Measurements from ENCODE around the gene AVPI1.
"Not testable (repeated sequence)": the region's sequence is repeated elsewhere in the genome, so short reads cannot be mapped to it uniquely, and the experiment has no call there.

The AVPI1 gene

DNA sequence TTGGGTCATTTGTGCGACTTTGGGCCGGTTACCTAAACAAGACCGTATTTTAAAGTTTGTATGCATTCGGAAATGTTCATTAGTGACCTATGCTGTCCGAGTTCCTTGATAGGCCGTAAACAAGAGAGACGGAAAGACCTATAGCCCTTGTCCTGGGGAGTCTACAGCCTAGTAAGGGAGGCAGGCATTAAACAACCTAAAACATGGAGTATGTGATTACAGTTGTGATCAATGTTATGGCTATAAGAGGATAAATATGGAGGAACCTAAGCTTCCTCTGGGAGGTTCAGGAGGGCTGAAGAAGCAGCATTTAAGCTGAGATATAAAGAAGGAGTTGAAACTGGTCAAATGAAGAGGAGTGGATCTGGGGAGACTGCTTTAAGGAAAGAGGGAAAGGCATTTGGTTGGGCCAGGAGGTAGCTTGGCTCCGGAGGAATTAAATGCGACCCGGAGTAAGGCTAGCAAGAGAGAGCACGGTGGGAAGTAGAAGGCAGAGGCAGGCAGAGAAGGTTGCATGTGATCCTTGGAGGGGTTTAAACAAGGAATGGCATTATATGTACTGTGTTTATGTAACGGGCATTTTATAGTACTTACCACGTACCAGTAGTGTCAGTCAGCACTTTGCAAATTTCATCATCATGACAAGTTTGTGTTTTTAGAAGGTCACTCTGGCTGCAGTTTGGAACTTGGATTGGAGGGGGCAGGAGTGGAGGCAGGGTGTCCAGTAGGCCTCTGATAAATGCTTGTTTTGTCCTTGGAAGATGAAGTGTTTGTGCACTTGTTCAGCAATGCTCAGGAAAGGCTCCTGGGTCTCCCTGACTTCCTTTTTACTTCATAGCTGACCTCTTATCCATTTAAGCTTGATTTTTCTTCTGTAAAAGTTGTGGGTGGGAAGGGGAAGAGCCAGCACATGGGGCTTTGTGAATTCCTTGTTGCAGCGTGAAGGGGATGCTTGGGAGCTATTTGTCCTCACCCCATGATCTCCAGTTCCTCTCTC is 1.0 kb upstream of the AVPI1 start:
- TF ChIP-seq, protein P1, sequence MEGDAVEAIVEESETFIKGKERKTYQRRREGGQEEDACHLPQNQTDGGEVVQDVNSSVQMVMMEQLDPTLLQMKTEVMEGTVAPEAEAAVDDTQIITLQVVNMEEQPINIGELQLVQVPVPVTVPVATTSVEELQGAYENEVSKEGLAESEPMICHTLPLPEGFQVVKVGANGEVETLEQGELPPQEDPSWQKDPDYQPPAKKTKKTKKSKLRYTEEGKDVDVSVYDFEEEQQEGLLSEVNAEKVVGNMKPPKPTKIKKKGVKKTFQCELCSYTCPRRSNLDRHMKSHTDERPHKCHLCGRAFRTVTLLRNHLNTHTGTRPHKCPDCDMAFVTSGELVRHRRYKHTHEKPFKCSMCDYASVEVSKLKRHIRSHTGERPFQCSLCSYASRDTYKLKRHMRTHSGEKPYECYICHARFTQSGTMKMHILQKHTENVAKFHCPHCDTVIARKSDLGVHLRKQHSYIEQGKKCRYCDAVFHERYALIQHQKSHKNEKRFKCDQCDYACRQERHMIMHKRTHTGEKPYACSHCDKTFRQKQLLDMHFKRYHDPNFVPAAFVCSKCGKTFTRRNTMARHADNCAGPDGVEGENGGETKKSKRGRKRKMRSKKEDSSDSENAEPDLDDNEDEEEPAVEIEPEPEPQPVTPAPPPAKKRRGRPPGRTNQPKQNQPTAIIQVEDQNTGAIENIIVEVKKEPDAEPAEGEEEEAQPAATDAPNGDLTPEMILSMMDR (IDR thresholded peaks at IDR 0.05; ENCODE audit: control insufficient read depth, insufficient read depth, low read depth, low read length, missing control alignments), result no peak
- H3K4me3 ChIP-seq (ENCODE audit: control insufficient read depth, low read depth, low read length), result peak overlapping the region; percentile 12; the same call in 1 of the 2 replicates
- DNase-seq (ENCODE audit: low read depth), result peak; percentile 89

DNA sequence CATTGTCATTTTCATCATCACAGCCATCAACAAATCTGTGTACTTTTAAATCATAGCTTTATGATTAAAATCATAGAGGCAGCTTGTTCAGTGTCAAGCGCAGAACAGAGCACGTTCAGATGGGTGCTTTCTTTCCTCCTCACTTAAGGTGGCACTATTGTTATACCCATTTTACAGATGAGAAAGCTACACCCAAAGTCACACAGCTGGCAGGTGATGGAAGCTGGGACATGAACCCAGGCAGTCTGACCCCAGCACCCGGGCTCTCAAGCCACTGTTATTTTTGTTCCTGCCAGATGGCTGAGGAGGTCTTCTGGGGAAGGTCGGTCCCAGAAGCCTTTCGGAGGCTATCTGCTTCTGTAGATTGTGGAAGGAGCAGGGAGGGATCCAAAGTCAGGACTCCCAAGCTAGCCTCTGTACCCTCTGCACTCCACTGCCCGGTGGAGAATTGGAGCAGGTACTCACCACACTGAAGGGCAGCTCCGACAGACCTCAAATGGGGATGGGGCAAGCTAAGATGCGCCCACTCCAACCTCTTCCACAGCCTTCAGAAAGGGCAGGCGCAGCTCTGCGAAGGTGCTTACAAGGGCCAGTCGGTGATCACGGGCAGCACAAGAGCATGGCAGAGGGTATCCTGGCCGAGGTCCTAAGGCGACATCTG is 610 bp downstream of the AVPI1 start:
- no peak for DNase-seq (ENCODE audit: low read depth)
- TF ChIP-seq, protein P1 (IDR thresholded peaks at IDR 0.05; ENCODE audit: control insufficient read depth, insufficient read depth, low read depth, low read length, missing control alignments), result no peak
- H3K4me3 ChIP-seq (ENCODE audit: control insufficient read depth, low read depth, low read length), result peak overlapping the region; percentile 47

DNA sequence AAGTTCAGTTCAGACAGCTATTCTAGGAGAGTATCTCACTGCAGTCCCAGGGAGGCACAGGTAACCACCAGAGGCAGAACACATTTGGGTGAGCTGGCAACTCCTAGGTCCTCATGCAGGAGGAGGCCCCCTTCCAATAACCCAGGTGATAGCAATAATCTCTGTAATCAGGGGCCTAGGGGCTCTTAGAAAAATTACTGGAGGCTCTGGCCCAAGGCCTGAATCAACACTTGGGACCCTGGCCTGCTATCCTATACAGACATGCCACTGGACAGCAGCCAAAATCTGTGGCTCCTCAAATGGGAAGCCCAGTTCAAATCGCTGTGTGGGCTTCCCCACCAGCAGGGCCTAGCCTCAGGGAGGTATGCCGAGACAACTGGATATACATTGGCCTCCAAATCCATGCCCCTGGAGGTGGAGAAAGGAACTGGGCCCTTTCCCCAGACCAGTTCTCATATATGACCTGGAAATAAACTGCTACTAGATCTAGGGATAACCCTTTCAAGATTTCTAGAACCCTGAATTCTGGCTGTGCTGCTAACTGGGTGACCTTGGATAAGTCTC is 1.6 kb downstream of the AVPI1 start:
- peak overlapping the region; percentile 47 for H3K4me3 ChIP-seq (ENCODE audit: control insufficient read depth, low read depth, low read length)
- TF ChIP-seq, protein P1 (IDR thresholded peaks at IDR 0.05; ENCODE audit: control insufficient read depth, insufficient read depth, low read depth, low read length, missing control alignments), result peak; percentile 53
- DNase-seq (ENCODE audit: low read depth), result no peak

DNA sequence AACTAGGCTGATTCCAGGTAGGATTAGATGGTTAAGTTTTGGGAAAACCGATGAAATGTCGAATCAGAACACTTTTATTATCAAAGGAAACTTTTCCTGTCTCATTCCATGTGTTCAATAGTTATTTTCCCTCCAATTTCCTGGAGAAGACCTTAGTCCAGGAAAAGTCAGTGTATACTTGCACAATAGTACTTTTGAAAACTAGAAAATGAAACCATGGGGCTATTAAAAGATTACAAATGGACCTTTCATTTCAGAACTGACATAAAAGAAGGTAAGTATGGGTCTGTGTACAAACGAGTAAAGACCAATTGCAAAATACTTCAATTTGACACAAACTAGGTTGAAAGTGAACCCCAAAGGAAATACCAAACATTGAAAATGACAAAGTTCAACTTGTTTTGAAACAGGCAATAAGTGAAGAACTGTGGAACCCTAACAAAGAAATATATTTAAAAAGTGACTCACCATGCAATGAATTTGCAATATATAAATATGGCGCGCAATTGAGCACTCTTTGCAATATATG is 2.1 kb downstream of the AVPI1 start:
- DNase-seq (ENCODE audit: low read depth), result no peak
- TF ChIP-seq, protein P1 (IDR thresholded peaks at IDR 0.05; ENCODE audit: control insufficient read depth, insufficient read depth, low read depth, low read length, missing control alignments), result no peak
- H3K4me3 ChIP-seq (ENCODE audit: control insufficient read depth, low read depth, low read length), result peak overlapping the region; percentile 47; the same call in 1 of the 2 replicates

DNA sequence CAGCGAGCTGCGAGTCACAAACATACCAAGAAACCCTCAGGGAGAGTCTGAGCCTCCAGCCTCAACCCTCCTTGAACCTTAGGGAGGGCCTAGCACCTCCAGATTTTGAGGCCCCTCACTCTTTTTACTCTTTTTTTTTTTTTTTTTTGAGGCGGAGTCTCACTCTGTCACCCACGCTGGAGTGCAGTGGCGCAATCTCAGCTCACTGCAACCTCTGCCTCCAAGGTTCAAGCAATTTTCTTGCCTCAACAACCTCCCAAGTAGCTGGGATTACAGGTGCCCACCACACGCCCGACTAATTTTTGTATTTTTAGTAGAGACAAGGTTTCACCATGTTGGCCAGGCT is 2.7 kb downstream of the AVPI1 start:
- H3K4me3 ChIP-seq (ENCODE audit: control insufficient read depth, low read depth, low read length), result peak overlapping the region; percentile 9

DNA sequence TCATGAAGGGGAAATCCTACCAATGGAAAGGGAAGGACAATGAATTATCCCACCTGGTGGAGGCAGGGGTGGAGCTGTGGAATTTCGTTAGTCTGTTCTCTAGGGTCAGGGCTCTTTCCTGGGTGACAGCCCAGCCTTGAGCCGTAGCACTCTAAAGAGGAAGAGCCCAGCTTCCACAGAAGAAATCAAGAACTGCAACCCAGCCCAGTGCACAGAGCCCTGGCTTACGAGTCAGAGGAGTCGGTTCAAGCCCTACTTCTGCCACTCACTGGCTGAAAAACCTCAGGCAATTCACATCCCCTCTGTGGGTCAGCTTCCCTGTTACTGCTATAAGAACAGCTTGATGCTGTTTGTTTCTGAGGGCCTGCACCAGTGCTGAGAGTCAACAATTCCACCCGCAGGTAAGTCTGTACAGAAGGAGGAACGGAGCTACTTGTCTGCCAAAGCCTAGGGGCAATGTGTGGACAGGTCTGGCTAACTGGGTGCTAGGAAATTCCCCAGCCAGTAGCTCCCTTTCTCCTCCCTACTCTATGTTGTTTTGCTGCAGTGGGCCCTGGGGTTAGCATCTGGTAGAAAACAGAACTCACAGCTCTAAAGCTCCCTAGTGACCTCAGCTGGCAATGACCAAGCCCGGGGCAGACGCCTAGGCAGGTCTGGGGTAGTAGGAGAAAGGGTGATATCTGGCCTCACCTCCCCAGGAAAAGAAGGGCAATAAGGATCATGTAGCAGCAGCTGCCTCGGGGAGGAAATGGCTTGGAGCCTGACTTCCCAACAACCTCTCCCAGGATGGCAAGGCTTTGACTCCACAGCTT is 3.3 kb downstream of the AVPI1 start:
- DNase-seq (ENCODE audit: low read depth), result no peak
- TF ChIP-seq, protein P1 (IDR thresholded peaks at IDR 0.05; ENCODE audit: control insufficient read depth, insufficient read depth, low read depth, low read length, missing control alignments), result peak; percentile 12
- peak overlapping the region; percentile 9 for H3K4me3 ChIP-seq (ENCODE audit: control insufficient read depth, low read depth, low read length)

More for the DNA sequence above, 2.7 kb downstream of the AVPI1 start:
- DNase-seq (ENCODE audit: low read depth), result not testable (repeated sequence)

Data from AG09309 (cell line).